ENCODE measurements around the gene HEATR5A.

GRCh38 chr14:31449971-31450610 lies 29.7 kb upstream of the HEATR5A start:
- TF ChIP-seq CTCF (IDR thresholded peaks at IDR 0.05; ENCODE audit: borderline replicate concordance, extremely low read depth, low read length, poor library complexity, severe bottlenecking) (peak; percentile 62), EZH2 (IDR thresholded peaks at IDR 0.05; ENCODE audit: borderline replicate concordance, low read depth, low read length, severe bottlenecking) (no peak)
